SW 1271 (cell line): ENCODE measurements around the gene CA5A.
A peak's percentile ranks its signal among the peaks of the same experiment; 100 is the strongest.

Experiments
- DNase-seq, 2 experiments: peaks; one replicate each; lab custom pipeline; 2025; lab: John Stamatoyannopoulos, UW

Gene CA5A

GRCh38 chr16:87963400-87963799 is 27.1 kb upstream of the CA5A start:
- DNase-seq: peak in 1 of 2 experiments; percentile 49

GRCh38 chr16:87961623-87962022 is 25.3 kb upstream of the CA5A start:
- no peak for DNase-seq

- no peak for DNase-seq
Measured at GRCh38 chr16:87960852-87961251, 24.5 kb upstream of the CA5A start.

DNA sequence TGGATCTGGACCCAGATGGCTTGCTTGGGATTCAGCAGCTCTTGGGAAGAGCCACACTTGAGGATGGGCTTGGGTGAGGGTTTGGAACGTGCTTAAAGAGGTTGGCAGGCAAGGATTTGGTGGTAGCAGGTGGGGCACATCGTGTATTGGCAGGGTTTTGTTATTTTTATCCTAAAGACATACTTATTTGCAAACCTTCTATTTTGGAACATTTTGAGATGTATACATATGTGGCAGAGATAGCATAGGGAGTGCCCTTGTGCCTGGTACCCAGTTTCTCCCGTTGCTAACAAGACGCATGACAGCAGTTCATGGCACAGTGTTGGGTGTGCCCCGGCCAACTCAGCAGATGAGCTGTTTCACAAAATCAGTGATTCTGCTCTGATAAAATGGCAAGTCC is 24.0 kb upstream of the CA5A start:
- no peak for DNase-seq

GRCh38 chr16:87959391-87959990 is 23.2 kb upstream of the CA5A start:
- no peak for DNase-seq

DNA sequence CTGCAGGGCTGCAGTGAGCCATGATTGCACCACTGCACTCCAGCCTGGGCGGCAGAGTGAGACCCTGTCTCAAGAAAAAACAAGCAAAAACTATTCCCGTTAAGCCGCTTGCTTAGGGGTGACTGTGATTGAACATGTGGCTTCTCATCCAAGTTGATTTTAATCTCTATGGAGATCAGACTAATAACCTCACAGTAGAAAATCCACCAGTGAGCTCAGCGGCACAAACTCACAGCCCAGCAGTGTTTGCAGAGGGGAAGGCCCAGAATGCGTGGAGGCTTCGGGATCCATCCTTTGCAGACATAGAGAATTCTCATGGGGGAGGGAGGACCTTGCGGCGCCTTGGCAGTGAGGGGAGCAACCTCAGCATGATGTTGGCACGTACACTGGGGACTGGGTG is 22.3 kb upstream of the CA5A start:
- DNase-seq: no peak

GRCh38 chr16:87957296-87958094 is 21.2 kb upstream of the CA5A start:
- no peak for DNase-seq

GRCh38 chr16:87956365-87957231 is 20.3 kb upstream of the CA5A start:
- DNase-seq: no peak

- no peak for DNase-seq
Measured at GRCh38 chr16:87956098-87956364, 19.7 kb upstream of the CA5A start.

DNA sequence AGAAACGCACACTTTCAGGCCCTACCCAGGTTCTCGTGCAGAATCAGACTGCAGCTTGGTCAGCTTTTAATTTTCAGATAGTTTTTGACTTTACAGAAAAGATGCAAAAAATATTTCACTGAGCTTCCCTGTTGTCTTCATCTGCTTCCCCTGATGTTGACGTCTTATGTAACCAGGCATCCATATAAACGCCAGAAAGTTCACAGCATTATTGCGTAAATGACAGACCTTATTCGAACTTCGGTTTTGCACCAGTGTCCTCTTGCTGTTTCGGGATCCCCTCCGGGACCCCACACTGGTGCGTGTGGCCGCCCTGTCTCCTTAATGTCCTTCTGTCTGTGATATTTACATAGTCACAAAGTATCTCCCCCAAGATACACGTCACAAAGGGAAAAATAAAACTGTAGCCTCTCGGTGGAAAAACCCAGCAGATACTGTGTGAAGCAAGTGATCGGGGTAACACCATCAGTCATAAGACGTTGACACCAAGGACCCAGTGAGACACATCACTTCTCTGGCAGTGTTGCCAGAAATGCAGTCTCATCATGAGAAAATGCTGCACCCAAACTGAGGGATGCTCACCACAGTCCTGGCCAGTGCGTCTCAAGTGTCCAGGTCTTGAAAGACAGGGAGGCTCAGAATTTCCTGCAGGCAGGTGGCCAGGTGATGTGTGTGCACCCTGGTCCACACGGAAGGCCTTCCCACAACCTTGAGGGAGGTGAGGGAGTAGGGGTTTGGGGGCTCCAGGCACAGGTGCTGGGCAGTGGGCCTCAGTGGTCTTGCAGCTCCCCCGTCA is 19.2 kb upstream of the CA5A start:
- DNase-seq: no peak

DNA sequence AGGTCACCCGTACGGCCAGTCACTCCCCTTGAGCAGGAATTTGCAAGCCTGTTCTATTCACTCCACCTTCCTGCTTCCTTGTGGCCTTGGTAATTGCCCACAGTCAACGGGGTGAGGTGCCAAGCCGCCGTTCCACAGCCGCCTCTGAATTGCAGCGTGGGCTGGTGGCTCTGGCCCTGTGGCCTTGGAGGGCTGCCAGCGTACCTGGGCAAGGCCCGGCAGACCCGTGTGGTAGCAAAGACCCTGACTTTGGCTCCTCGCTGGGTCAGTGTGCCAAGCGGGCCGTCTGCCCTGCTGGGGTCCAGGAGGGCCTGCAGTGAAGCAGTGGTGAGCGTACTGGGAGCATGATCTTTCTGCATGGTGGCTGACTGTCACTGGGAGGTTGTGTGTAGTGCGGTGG is 18.5 kb upstream of the CA5A start:
- no peak for DNase-seq

- no peak for DNase-seq
Measured at GRCh38 chr16:87954361-87954760, 18.0 kb upstream of the CA5A start.

- no peak for DNase-seq
Measured at GRCh38 chr16:87953308-87954215, 17.2 kb upstream of the CA5A start.

- no peak for DNase-seq
Measured at GRCh38 chr16:87952751-87953150, 16.4 kb upstream of the CA5A start.

DNA sequence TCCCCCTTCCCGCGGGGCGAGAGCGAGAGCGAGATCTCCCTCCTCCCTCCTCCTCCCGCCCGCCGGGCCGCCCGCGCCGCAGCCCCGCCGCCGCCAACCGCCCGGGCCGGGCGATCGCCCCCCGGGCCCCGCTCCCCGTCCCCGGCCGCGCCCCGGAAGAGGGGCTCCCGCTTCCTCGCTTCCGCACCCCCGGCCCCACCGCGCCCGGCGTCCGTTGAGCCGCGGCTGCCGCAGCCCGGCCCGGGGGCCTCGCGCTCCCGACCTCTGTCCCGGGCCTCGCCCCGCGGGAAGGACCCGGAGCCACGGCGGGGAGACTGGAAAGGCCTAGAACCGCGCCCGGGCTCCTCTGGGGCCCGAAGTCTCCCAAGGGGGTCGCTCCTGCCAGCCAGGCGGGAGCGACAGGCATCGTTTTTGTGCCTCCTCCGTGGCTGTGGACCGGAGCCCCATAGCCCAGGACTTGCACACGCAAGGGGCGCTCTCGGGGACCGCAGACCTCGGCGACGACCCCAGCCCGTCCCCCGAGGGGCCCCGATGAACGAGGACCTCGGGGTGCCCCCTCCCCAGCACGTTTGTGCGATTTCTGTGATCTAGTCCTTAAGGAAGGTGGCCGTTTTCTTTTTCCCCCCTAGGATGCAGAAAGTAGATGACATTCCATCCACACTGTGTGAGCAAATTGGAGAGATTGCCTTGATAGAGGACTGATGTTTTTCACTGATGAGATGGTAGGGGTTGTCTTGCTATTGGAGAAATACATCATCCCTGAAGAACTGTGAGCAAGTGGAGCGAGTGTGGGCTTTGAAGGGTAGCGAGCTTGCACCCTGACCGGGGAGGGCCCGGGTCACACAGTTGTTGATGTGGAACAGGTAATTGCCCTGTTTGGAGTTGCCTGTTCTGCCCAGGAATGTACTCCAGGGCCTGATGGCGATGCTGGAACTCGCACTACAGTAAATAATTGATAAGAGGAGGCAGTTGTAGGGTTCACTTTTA is 15.5 kb upstream of the CA5A start:
- no peak for DNase-seq

- peak; percentile 94 to 95 for DNase-seq
Measured at GRCh38 chr16:87950765-87951551, 14.6 kb upstream of the CA5A start, which contains the start of gene BANP. TSS of gene BANP (plus strand) at chr16:87951434. CDS start at chr16:87975116, 23,682 bp downstream.

- DNase-seq: no peak
Measured at GRCh38 chr16:87949071-87949744, 12.9 kb upstream of the CA5A start.

DNA sequence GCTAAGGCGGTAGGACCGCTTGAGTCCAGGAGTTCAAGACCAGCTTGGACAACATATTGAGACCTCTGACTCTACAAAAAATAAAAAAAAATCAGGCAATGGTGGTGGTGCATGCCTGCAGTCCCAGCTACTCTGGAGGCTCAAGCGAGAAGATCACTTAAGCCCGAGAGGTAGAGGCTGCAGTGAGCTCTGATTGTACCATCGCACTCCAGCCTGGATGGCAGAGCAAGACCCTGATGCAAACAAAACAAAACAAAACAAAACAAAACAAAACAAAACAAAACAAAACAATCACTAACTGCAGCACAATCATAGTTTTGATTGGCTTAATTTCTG is 12.4 kb upstream of the CA5A start:
- DNase-seq: no peak

DNA sequence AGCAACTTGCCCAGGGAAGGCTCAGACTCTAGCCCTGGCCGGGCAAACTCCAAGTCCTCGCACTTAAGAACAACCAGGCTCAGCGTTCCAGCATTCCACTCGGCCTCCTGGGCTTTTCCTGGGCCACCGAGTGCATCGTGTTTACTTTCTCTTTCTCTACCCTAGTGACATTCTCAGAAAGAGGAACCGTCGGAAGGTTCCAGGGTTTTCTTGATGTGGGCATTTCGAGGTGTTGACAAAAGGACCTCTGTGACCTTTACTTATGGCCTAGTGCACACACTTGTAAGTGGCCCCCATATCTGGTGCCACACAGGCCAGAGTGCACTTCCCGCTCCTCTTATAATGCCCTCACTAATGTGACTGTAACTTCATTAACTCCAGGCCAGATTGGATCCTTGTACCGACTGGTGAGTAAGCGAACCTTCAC is 11.8 kb upstream of the CA5A start:
- DNase-seq: no peak
